GM12872 (cell line): ENCODE data around the gene KCTD11.

ENCODE experiments used
- CTCF ChIP-seq: IDR thresholded peaks from 3 replicates; pipeline ENCODE4 v1.5.1; 2011; ENCODE audit warnings: low read depth, mild to moderate bottlenecking, low read length, moderate library complexity; ENCODE audit not compliant: insufficient read depth

KCTD11 gene

DNA sequence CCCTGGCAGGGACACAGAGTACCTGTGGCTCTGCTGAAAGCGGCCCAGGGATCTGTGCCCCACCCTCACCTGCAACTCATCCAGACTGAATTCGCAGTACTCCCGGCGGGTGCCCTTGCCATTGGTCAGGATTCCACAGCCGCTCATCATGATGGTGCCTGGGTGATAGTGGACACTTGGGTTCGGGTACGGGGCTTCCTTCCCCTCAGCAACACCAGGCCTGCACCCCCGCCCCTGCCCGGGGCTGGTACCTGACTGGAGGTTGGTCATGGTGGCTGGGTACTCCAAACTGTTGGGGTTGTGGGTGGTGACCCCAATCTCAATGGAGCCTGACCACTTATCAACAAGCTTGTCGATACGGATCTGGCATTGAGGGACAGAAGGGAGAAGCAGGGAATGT lies 25.8 kb upstream of the KCTD11 start:
- no peak for TF ChIP-seq CTCF

GRCh38 chr17:7327056-7327455 lies 24.9 kb upstream of the KCTD11 start:
- TF ChIP-seq CTCF = no peak

GRCh38 chr17:7327501-7327900 lies 24.5 kb upstream of the KCTD11 start:
- TF ChIP-seq CTCF = no peak

- no peak for TF ChIP-seq CTCF
These were observed 24.0 kb upstream of the KCTD11 start for GRCh38 chr17:7328009-7328408.

GRCh38 chr17:7328840-7329373 lies 23.1 kb upstream of the KCTD11 start, which contains the start of gene NEURL4:
Gene NEURL4 (minus strand): TSS chr17:7329335. CDS start chr17:7329312, 23 bp downstream.
- no peak for TF ChIP-seq CTCF

DNA sequence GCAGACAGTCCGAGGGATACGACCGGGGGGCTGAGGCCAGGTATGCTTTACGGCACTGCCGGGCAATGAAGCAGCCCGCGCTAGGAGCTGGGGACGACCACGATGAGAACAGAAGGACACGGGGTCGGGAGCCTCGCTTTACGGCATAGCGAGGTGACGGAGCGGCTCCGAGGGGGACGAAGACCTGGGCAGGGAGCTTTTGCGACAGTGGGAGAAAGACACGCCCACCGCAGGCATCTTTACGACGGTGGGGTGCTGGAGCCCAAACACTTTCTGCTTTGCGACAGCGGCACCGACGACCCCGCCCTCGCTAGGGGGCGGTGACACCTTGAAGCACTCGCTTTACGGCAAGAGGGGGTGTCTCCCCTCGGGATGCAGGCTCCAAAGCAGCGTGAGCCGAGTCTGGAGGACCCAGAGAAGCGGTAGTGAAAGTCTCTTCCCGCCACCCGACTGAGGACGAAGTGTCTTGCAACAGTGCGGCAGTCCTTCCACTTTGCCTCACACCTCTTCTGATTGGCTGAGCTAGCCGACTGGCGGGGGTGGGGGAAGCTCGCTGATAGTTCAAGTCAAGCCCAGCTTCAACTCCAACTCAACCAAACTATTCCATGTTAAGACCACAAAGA lies 22.5 kb upstream of the KCTD11 start:
- no peak for TF ChIP-seq CTCF

GRCh38 chr17:7329997-7330637 lies 21.8 kb upstream of the KCTD11 start:
- TF ChIP-seq CTCF = no peak
